H1 (cell line): ENCODE data around the gene MAPT.

Experiments used
- CTCF ChIP-seq, 3 experiments: IDR thresholded peaks; 1 replicate in 2 of 3; 2 replicates in 1 of 3; pipeline versions ENCODE4 v1.5.1 to v1.6.1; 2011; ENCODE audit warnings: low read length in 3 of 3, mild to moderate bottlenecking in 3 of 3, inconsistent platforms in 2 of 3, low read depth in 1 of 3, moderate library complexity in 1 of 3; ENCODE audit not compliant: insufficient read depth in 1 of 3; ENCODE audit errors: control extremely low read depth in 1 of 3
- EZH2 ChIP-seq: fragments of 200-600 bp; sonication (generic); IDR thresholded peaks from 2 replicates; pipeline ENCODE4 v1.7.1; 2012; ENCODE audit warnings: low read depth, mild to moderate bottlenecking, moderate library complexity, low read length, inconsistent platforms; ENCODE audit not compliant: severe bottlenecking
- SIRT6 ChIP-seq: IDR thresholded peaks from one replicate; pipeline ENCODE4 v1.7.1; 2012; ENCODE audit warnings: low read length, inconsistent platforms

GRCh38 chr17:45940293-45940692 is 45.9 kb downstream of the MAPT start:
- TF ChIP-seq CTCF (IDR thresholded peaks at IDR 0.05; ENCODE audit: control extremely low read depth in 1 of 3, insufficient read depth in 1 of 3, low read depth in 1 of 3, low read length in 3 of 3) (no peak), SIRT6 (no peak), EZH2 (no peak)
